K562 (cell line): ENCODE data around the gene EFCAB13. TPM values are rescaled to one million over a fixed set of nuclear protein-coding genes. Genes with fewer than 3 reads are reported as not detected.
"Not testable (repeated sequence)": the region's sequence is repeated elsewhere in the genome, so short reads cannot be mapped to it uniquely, and the experiment has no call there.

Experiments used
- ATAC-seq: fragments of 200-7000 bp; cut with Tn5 transposase; 3 replicates; pipeline ENCODE4 v1.9.1; 2020; ENCODE audit warnings: moderate library complexity
- BruUV-seq: library from RNA; stranded (reverse); fragments of 400-500 nt; replicated peaks from 2 replicates; lab custom pipeline; 2021; lab: Mats Ljungman, UMichigan
- CTCF ChIA-PET: fragments of 300-600 bp; formaldehyde crosslinking; extraction: SDS; loops from one replicate; lab custom pipeline; 2021; ENCODE audit warnings: low intra/inter-chr PET ratio; lab: Yijun Ruan, JAX
- POLR2A ChIA-PET: fragments of 300-600, 350-650 bp; sonication (Branson Sonifier 250); formaldehyde crosslinking; extraction: SDS; loops from one replicate; lab custom pipeline; 2021; ENCODE audit warnings: antibody characterized with exemption, inconsistent platforms; lab: Yijun Ruan, JAX
- DNase-seq, 4 experiments: peaks; one replicate each; pipeline versions ENCODE4 v3.0.0 to v3.0.0-alpha.2; 2011 to 2018; ENCODE audit warnings: low spot score in 3 of 4, mixed read lengths in 3 of 4; ENCODE audit errors: extremely low read depth in 1 of 4
- FAIRE-seq: peaks from 2 replicates; lab custom pipeline; 2011; peaks lifted over from hg19 to GRCh38; lab: Jason Lieb, UNC
- H2AFZ ChIP-seq: 2 replicates; pipeline ENCODE4 v1.6.0; 2011; ENCODE audit warnings: low read depth, low read length, control low read depth, inconsistent platforms
- H3K27ac ChIP-seq: fragments of 200-600 bp; 3 replicates; pipeline ENCODE4 v1.8.0; 2011; ENCODE audit warnings: low read depth, mild to moderate bottlenecking, control low read depth, inconsistent platforms, low read length, moderate library complexity, mixed read lengths; ENCODE audit errors: extremely low read depth
- H3K27me3 ChIP-seq, 2 experiments: fragments of 300-600 bp in 1 of 2; 2 replicates in 1 of 2; 3 replicates in 1 of 2; pipeline versions ENCODE4 v1.6.0 to v1.8.0; 2011; ENCODE audit warnings: inconsistent platforms in 2 of 2, low read length in 2 of 2, mild to moderate bottlenecking in 1 of 2, mixed read lengths in 1 of 2, moderate library complexity in 1 of 2; ENCODE audit not compliant: control insufficient read depth in 2 of 2, insufficient read depth in 2 of 2
- H3K36me3 ChIP-seq: fragments of 300-600 bp; 3 replicates; pipeline ENCODE4 v1.8.0; 2011; ENCODE audit warnings: mild to moderate bottlenecking, low read length, inconsistent platforms; ENCODE audit not compliant: control insufficient read depth, insufficient read depth
- H3K4me1 ChIP-seq, 2 experiments: fragments of 200-600 bp in 1 of 2; replicated peaks in 1 of 2; 2 replicates in 1 of 2; 3 replicates in 1 of 2; pipeline versions ENCODE4 v1.5.1 to v1.8.0; 2011; ENCODE audit warnings: inconsistent platforms in 2 of 2, low read length in 2 of 2, mild to moderate bottlenecking in 1 of 2, mixed read lengths in 1 of 2, moderate library complexity in 1 of 2; ENCODE audit not compliant: control insufficient read depth in 2 of 2, insufficient read depth in 2 of 2
- H3K4me2 ChIP-seq: 2 replicates; pipeline ENCODE4 v1.6.1; 2011; ENCODE audit warnings: low read length, control low read depth, inconsistent platforms, mixed read lengths; ENCODE audit not compliant: insufficient read depth
- H3K4me3 ChIP-seq: fragments of 200-600 bp; sonication (generic), shearing (Covaris generic); 2 replicates; pipeline ENCODE4 v1.5.1; 2016; ENCODE audit warnings: control low read depth, inconsistent platforms
- H3K79me2 ChIP-seq: fragments of 200-600 bp; 3 replicates; pipeline ENCODE4 v1.8.0; 2011; ENCODE audit warnings: low read length, inconsistent platforms; ENCODE audit not compliant: control insufficient read depth, insufficient read depth
- H3K9ac ChIP-seq, 2 experiments: 2 replicates each; pipeline versions ENCODE4 v1.6.0 to v1.6.1; 2011; ENCODE audit warnings: low read depth in 2 of 2, low read length in 2 of 2, control low read depth in 1 of 2, inconsistent platforms in 1 of 2, mild to moderate bottlenecking in 1 of 2, mixed read lengths in 1 of 2; ENCODE audit not compliant: insufficient read depth in 1 of 2
- H3K9me1 ChIP-seq: one replicate; pipeline ENCODE4 v1.6.0; 2011; ENCODE audit warnings: inconsistent platforms, mild to moderate bottlenecking, low read length, moderate library complexity; ENCODE audit not compliant: control insufficient read depth, insufficient read depth
- H3K9me3 ChIP-seq: replicated peaks from 2 replicates; pipeline ENCODE4 v1.5.1; 2011; ENCODE audit warnings: low read depth, low read length, inconsistent platforms; ENCODE audit not compliant: control insufficient read depth, insufficient read depth
- H4K20me1 ChIP-seq: replicated peaks from 2 replicates; pipeline ENCODE4 v1.6.1; 2011; ENCODE audit warnings: low read length, inconsistent platforms, mixed read lengths; ENCODE audit not compliant: control insufficient read depth, insufficient read depth
- WGBS: fragments of 100-300 bp; shearing (Covaris generic); methylation state at CpG from one replicate; pipeline ENCODE4 v1.1.6; 2016; ENCODE audit warnings: low coverage, mixed read lengths; ENCODE audit not compliant: insufficient coverage; ENCODE audit errors: missing lambda C conversion rate; 5-methylcytosine and 5-hydroxymethylcytosine counted together
- in situ Hi-C: fragments of 300-500 bp; cut with MboI; formaldehyde crosslinking; loops from 4 replicates; pipeline ENCODE4 v1.15.0; 2018; ENCODE audit warnings: inconsistent platforms, mixed read lengths
- intact Hi-C: fragments of 100-400 bp; cut with micrococcal nuclease; formaldehyde crosslinking; loops from 2 replicates; pipeline ENCODE4 v1.14.2; 2022
- polyA plus RNA-seq, 8 experiments: library from polyadenylated mRNA; depleted of rRNA in 4 of 8; stranded (reverse) in 5 of 8; unstranded in 3 of 8; fragments of >200 nt; fragmentation: Nextera tagmentation in 2 of 8; fragmentation: Illumina TruSeq in 1 of 8; extraction: Ambion mirVana in 2 of 8; extraction: Trizol in 1 of 8; gene quantifications; 2 replicates each; pipeline versions ENCODE4 v1.2.1 to v1.2.3, GENCODE V29; 2011 to 2014; ENCODE audit warnings: inconsistent platforms in 1 of 8, missing spikeins in 1 of 8
- total RNA-seq, 7 experiments: library from RNA; depleted of rRNA in 6 of 7; stranded (reverse); fragments of >200 nt in 6 of 7; fragmentation: Illumina TruSeq in 2 of 7; extraction: Trizol in 2 of 7; gene quantifications; 2 replicates each; pipeline versions ENCODE4 v1.2.1 to v1.2.3, GENCODE V29; 2011 to 2021; ENCODE audit warnings: low replicate concordance in 1 of 7

EFCAB13 gene
- total and polyA plus RNA-seq, 9 of the 15 experiments (the other 6 are each of a cell fraction or from before 2014, with no cell fraction given), result 0.32 to 1.3 (median 0.95) TPM

DNA sequence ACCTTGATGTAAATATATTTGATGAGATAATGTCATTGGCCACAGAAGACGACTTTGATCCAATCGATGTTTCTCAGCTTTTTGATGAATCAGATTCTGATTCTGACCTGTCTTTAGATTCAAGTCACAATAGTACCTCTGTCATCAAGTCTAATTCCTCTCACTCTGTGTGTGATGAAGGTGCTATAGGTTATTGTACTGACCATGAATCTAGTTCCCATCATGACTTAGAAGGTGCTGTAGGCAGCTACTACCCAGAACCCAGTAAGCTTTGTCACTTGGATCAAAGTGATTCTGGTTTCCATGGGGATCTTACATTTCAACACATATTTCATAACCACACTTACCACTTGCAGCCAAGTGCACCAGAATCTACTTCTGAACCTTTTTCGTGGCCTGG is 101.5 kb downstream of the EFCAB13 start:
- WGBS, result 100% methylated on average over 2 of the region's 3 CpGs
- DNase-seq, H3K9ac ChIP-seq, H3K9me3 ChIP-seq, ATAC-seq, H2AFZ ChIP-seq, in situ Hi-C loops, H3K9me1 ChIP-seq, H3K27ac ChIP-seq, intact Hi-C loops, H3K4me3 ChIP-seq, H3K27me3 ChIP-seq, FAIRE-seq, H3K79me2 ChIP-seq, POLR2A ChIA-PET, BruUV-seq, H3K36me3 ChIP-seq, H3K4me2 ChIP-seq, H4K20me1 ChIP-seq, CTCF ChIA-PET, H3K4me1 ChIP-seq: not testable (repeated sequence)

DNA sequence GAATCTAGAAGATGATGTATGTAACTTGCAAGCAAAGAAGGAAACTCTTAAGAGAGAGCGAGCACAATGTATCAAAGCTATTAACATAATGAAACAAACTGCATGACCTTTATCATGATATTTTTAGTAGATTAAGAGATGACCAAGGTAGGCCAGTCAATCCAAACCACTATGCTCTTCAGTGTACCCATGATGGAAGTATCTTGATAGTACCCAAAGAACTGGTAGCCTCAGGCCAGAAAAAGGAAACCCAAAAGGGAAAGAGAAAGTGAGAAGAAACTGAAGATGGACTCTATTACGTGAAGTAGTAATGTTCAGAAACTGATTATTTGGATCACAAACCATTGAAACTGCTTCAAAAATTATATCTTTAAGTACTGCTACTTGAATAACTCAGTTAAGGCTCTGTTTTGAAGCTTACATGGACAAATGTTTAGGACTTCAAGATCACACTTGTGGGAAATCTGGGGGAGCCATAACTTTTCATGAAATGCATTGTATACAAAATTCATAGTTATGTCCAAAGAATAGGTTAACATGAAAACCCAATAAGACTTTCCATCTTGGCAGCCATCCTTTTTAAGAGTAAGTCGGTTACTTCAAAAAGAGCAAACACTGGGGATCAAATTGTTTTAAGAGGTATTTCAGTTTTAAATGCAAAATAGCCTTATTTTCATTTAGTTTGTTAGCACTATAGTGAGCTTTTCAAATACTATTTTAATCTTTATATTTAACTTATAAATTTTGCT is 102.3 kb downstream of the EFCAB13 start:
- in situ Hi-C loops, H3K9me1 ChIP-seq, H3K27me3 ChIP-seq: not testable (repeated sequence)

More for the DNA sequence above, 102.3 kb downstream of the EFCAB13 start:
- peak; percentile 51 for FAIRE-seq
- H3K4me3 ChIP-seq, H3K79me2 ChIP-seq, BruUV-seq, H3K36me3 ChIP-seq, H3K27ac ChIP-seq, intact Hi-C loops, H3K4me1 ChIP-seq, H3K4me2 ChIP-seq, H4K20me1 ChIP-seq, DNase-seq, H3K9ac ChIP-seq, H2AFZ ChIP-seq, ATAC-seq, POLR2A ChIA-PET, H3K9me3 ChIP-seq: not testable (repeated sequence)
- WGBS, result 98% methylated on average over 3 of the region's 3 CpGs
- CTCF ChIA-PET, result interaction anchor here (0.7 kb wide), 1 partner anchor 25 kb away, joined by 3 read pairs; no protein-coding TSS in a partner anchor
